GM12864 (cell line): ENCODE measurements around the gene GRWD1.

Source experiments
- DNase-seq: peaks from one replicate; pipeline ENCODE4 v3.0.0-alpha.2; 2011; ENCODE audit warnings: low read depth
- H3K4me3 ChIP-seq: 2 replicates; pipeline ENCODE4 v1.5.1; 2011; ENCODE audit warnings: mild to moderate bottlenecking, low read depth, low read length, control low read depth
- TF ChIP-seq, protein P1 (sequence below): IDR thresholded peaks from 2 replicates; pipeline ENCODE4 v1.5.1; 2011; ENCODE audit warnings: low read depth, mild to moderate bottlenecking, moderate library complexity, low read length, control low read depth, inconsistent platforms; ENCODE audit errors: missing control alignments

Gene GRWD1

GRCh38 chr19:48497728-48498594 lies 52.2 kb downstream of the GRWD1 start:
- TF ChIP-seq, protein P1, sequence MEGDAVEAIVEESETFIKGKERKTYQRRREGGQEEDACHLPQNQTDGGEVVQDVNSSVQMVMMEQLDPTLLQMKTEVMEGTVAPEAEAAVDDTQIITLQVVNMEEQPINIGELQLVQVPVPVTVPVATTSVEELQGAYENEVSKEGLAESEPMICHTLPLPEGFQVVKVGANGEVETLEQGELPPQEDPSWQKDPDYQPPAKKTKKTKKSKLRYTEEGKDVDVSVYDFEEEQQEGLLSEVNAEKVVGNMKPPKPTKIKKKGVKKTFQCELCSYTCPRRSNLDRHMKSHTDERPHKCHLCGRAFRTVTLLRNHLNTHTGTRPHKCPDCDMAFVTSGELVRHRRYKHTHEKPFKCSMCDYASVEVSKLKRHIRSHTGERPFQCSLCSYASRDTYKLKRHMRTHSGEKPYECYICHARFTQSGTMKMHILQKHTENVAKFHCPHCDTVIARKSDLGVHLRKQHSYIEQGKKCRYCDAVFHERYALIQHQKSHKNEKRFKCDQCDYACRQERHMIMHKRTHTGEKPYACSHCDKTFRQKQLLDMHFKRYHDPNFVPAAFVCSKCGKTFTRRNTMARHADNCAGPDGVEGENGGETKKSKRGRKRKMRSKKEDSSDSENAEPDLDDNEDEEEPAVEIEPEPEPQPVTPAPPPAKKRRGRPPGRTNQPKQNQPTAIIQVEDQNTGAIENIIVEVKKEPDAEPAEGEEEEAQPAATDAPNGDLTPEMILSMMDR: no peak
- DNase-seq: no peak
- no peak overlapping the region for H3K4me3 ChIP-seq

DNA sequence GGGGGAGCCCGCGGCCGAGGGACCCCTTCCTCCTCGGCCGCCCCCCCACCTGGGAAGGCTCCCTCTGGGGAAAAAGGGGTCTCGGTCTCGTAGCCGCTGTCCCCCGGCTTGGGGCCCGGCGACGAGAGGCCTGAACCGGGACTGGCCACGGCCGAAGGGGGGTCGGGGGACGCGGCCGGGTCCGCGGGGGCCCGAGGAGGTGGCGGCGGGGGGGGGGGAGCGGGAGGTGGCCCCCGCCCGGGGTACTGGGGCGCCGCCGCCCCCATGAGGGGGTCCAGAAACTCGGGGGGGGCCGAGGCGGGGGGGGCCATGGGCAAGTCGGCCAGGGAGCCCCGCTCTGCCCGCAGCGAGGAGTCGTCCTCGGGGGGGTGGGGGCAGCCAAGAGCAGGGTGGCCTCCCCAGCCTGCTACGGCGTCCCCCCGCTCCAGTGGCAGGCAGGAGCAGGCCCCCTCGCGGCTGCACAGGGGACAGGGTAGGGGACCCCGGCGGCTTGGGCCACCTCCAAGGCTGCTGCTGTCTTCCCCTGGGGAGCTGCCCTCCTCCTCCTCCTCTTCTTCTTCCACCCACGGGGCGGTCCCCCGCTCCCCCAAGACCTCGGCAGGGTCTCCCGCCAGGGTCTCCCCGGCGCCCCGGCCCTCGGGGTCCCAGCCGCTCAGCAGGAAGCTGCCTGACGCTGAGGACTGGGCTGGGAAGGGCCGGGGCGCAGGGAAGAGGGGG lies 53.0 kb downstream of the GRWD1 start:
- no peak overlapping the region for H3K4me3 ChIP-seq
- TF ChIP-seq, protein P1: no peak
- no peak for DNase-seq

GRCh38 chr19:48499316-48500090 lies 53.7 kb downstream of the GRWD1 start:
- no peak for DNase-seq
- TF ChIP-seq, protein P1: no peak
- H3K4me3 ChIP-seq: no peak overlapping the region

DNA sequence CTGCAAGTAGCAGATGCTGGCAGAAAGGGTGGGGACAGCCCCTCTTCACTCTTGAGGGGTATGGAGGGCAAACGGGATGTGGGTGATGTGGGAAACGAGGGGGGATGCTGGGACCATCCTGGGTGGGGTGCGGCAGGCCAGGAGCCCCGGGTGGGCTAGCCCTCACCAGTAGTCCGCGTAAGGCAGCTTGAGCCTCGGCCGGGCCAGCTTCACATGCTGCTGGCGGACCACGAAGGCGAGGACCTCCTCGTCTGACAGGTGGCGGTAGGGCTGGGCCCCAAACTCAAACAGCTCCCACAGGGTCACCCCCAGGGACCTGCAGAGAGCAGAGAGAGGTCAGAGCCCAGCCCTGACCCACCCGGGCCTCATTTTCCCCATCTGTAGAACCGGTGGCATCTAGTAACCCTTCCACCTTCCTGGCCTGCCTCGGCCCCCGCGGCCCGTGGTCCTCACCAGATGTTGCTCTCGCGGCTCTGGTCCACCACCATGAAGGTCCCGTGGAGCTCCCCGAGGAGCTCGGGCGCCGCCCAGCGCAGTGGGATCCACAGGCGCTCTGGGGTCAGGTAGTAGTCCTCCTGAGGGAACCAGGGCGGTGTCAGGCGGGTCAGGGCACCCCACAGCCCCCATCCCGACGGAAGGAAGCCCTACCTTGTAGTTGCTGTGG lies 55.2 kb downstream of the GRWD1 start:
- no peak for DNase-seq
- TF ChIP-seq, protein P1: no peak
- H3K4me3 ChIP-seq: peak overlapping the region; percentile 20

GRCh38 chr19:48501494-48502349 lies 55.9 kb downstream of the GRWD1 start:
- DNase-seq: peak; percentile 70
- TF ChIP-seq, protein P1: no peak
- H3K4me3 ChIP-seq: peak overlapping the region; percentile 20
